A549 (cell line): ENCODE measurements around the gene COL7A1. TPM values are rescaled to one million over a fixed set of nuclear protein-coding genes. Genes with fewer than 3 reads are reported as not detected.

Experiments used
- ATAC-seq, 2 experiments: fragments of 200-7000 bp in 1 of 2; fragments of >200 bp in 1 of 2; cut with Nextera tagmentation in 1 of 2; cut with Tn5 transposase in 1 of 2; 3 replicates each; pipeline versions ENCODE4 v1.8.0 to v1.9.1; 2018 to 2020; ENCODE audit warnings: mild to moderate bottlenecking in 1 of 2, moderate library complexity in 1 of 2
- CTCF ChIA-PET: fragments of 300-600 bp; sonication (Branson Sonifier 250); formaldehyde crosslinking; extraction: SDS; loops from one replicate; lab custom pipeline; 2021; ENCODE audit warnings: antibody characterized with exemption, inconsistent platforms; lab: Yijun Ruan, JAX
- POLR2A ChIA-PET: fragments of 350-600 bp; formaldehyde crosslinking; extraction: SDS; loops from one replicate; lab custom pipeline; 2021; ENCODE audit warnings: antibody characterized with exemption, inconsistent platforms; lab: Yijun Ruan, JAX
- DNase-seq, 2 experiments: peaks; one replicate each; pipeline versions ENCODE4 v3.0.0 to v3.0.0-alpha.2; 2011 to 2016; ENCODE audit warnings: low read depth in 1 of 2, low spot score in 1 of 2
- FAIRE-seq: peaks from 2 replicates; lab custom pipeline; 2011; peaks lifted over from hg19 to GRCh38; lab: Jason Lieb, UNC
- H3K27ac ChIP-seq, 2 experiments: fragments of >200 bp; sonication (Bioruptor Twin); formaldehyde crosslinking; 3 replicates each; pipeline ENCODE4 v1.5.1; 2016 to 2017
- H3K4me1 ChIP-seq: fragments of >200 bp; sonication (Bioruptor Twin); formaldehyde crosslinking; 3 replicates; pipeline ENCODE4 v1.6.1; 2016
- H3K4me2 ChIP-seq: fragments of >200 bp; sonication (Bioruptor Twin); formaldehyde crosslinking; 3 replicates; pipeline ENCODE4 v1.6.1; 2016
- H3K4me3 ChIP-seq: fragments of >200 bp; sonication (Bioruptor Twin); formaldehyde crosslinking; 3 replicates; pipeline ENCODE4 v1.5.1; 2016
- H3K9me3 ChIP-seq: fragments of >200 bp; sonication (Bioruptor Twin); formaldehyde crosslinking; 3 replicates; pipeline ENCODE4 v1.6.1; 2016
- ATOH8 ChIP-seq: fragments of 250-450 bp; sonication (Bioruptor Pico); IDR thresholded peaks from 2 replicates; pipeline ENCODE4 v1.5.0; 2020; ENCODE audit warnings: low read depth, mild to moderate bottlenecking, moderate library complexity
- CBX2 ChIP-seq: fragments of 200-600 bp; sonication (generic); IDR thresholded peaks from 2 replicates; pipeline ENCODE4 v1.6.1; 2016; ENCODE audit warnings: low read depth, mild to moderate bottlenecking, borderline replicate concordance
- CHD2 ChIP-seq: fragments of 150-350 bp; IDR thresholded peaks from 2 replicates; pipeline ENCODE4 v1.6.1; 2014; ENCODE audit warnings: low read length; ENCODE audit not compliant: partially characterized antibody
- E2F6 ChIP-seq: IDR thresholded peaks from 2 replicates; pipeline ENCODE4 v1.6.1; 2012; ENCODE audit warnings: low read depth, borderline replicate concordance
- EHF ChIP-seq: fragments of 250-450 bp; sonication (Bioruptor Pico); IDR thresholded peaks from 2 replicates; pipeline ENCODE4 v1.5.0; 2020; ENCODE audit warnings: mild to moderate bottlenecking
- EHMT2 ChIP-seq: fragments of 200-600 bp; sonication (generic); IDR thresholded peaks from 2 replicates; pipeline ENCODE4 v1.6.1; 2016; ENCODE audit warnings: antibody characterized with exemption, low read depth, mild to moderate bottlenecking, moderate library complexity
- FOSB ChIP-seq: fragments of 250-450 bp; sonication (Bioruptor Pico); IDR thresholded peaks from 2 replicates; pipeline ENCODE4 v1.5.0; 2020; ENCODE audit warnings: mild to moderate bottlenecking, moderate library complexity
- FOSL2 ChIP-seq, 2 experiments: fragments of 450-650 bp in 1 of 2; fragments of >200 bp in 1 of 2; sonication (Bioruptor Twin) in 1 of 2; formaldehyde crosslinking; IDR thresholded peaks; 2 replicates each; pipeline versions ENCODE4 v1.5.0 to v1.6.1; 2016 to 2020; ENCODE audit warnings: mild to moderate bottlenecking in 1 of 2, moderate library complexity in 1 of 2
- FOXS1 ChIP-seq: fragments of 250-450 bp; sonication (Bioruptor Pico); IDR thresholded peaks from 2 replicates; pipeline ENCODE4 v1.5.0; 2020; ENCODE audit warnings: mild to moderate bottlenecking, moderate library complexity
- HDAC2 ChIP-seq: fragments of 200-600 bp; sonication (generic); IDR thresholded peaks from 2 replicates; pipeline ENCODE4 v1.6.1; 2016
- HES2 ChIP-seq: fragments of >200 bp; sonication (Bioruptor Twin); formaldehyde crosslinking; IDR thresholded peaks from 2 replicates; pipeline ENCODE4 v1.6.1; 2016
- HEYL ChIP-seq: fragments of 250-450 bp; sonication (Bioruptor Pico); IDR thresholded peaks from 2 replicates; pipeline ENCODE4 v1.8.0; 2021; ENCODE audit warnings: mild to moderate bottlenecking, moderate library complexity
- HMGXB4 ChIP-seq: fragments of 250-450 bp; sonication (Bioruptor Pico); IDR thresholded peaks from 2 replicates; pipeline ENCODE4 v1.5.0; 2021; ENCODE audit warnings: mild to moderate bottlenecking, moderate library complexity, borderline replicate concordance
- HOXB5 ChIP-seq: fragments of 250-450 bp; sonication (Bioruptor Pico); IDR thresholded peaks from 2 replicates; pipeline ENCODE4 v1.5.0; 2020; ENCODE audit warnings: mild to moderate bottlenecking, moderate library complexity
- JUN ChIP-seq, 2 experiments: fragments of >200 bp; sonication (Bioruptor Twin); formaldehyde crosslinking; IDR thresholded peaks; 2 replicates in 1 of 2; 3 replicates in 1 of 2; pipeline ENCODE4 v1.6.1; 2016 to 2017
- JUNB ChIP-seq: fragments of >200 bp; sonication (Bioruptor Twin); formaldehyde crosslinking; IDR thresholded peaks from 2 replicates; pipeline ENCODE4 v1.6.1; 2016
- KDM5A ChIP-seq: fragments of 200-600 bp; sonication (generic); IDR thresholded peaks from 2 replicates; pipeline ENCODE4 v1.6.1; 2016; ENCODE audit warnings: antibody characterized with exemption, mild to moderate bottlenecking
- MAZ ChIP-seq: fragments of 150-350 bp; IDR thresholded peaks from 2 replicates; pipeline ENCODE4 v1.6.1; 2014; ENCODE audit warnings: antibody characterized with exemption, low read depth, low read length, borderline replicate concordance
- PHF8 ChIP-seq: fragments of 200-600 bp; sonication (generic); IDR thresholded peaks from 2 replicates; pipeline ENCODE4 v1.6.1; 2016; ENCODE audit warnings: low read depth, mild to moderate bottlenecking, antibody characterized with exemption, moderate library complexity, borderline replicate concordance
- RFX5 ChIP-seq: fragments of 450-650 bp; IDR thresholded peaks from 2 replicates; pipeline ENCODE4 v1.7.1; 2014; ENCODE audit warnings: antibody characterized with exemption, mild to moderate bottlenecking, moderate library complexity
- SMC3 ChIP-seq: fragments of >200 bp; sonication (Bioruptor Twin); formaldehyde crosslinking; IDR thresholded peaks from 3 replicates; pipeline ENCODE4 v1.6.1; 2018; ENCODE audit warnings: inconsistent platforms
- TFCP2L1 ChIP-seq: fragments of 250-450 bp; sonication (Bioruptor Pico); IDR thresholded peaks from 2 replicates; pipeline ENCODE4 v1.5.0; 2021; ENCODE audit warnings: mild to moderate bottlenecking
- ZNF302 ChIP-seq: fragments of 250-450 bp; sonication (Bioruptor Pico); IDR thresholded peaks from 2 replicates; pipeline ENCODE4 v1.9.0; 2021; ENCODE audit warnings: inconsistent platforms, mild to moderate bottlenecking, moderate library complexity
- ZSCAN20 ChIP-seq: fragments of 250-450 bp; sonication (Bioruptor Pico); IDR thresholded peaks from 2 replicates; pipeline ENCODE4 v1.8.0; 2022; ENCODE audit warnings: mild to moderate bottlenecking, moderate library complexity
- WGBS: methylation state at CpG from one replicate; pipeline ENCODE4 v1.1.6; 2017; ENCODE audit errors: missing lambda C conversion rate; 5-methylcytosine and 5-hydroxymethylcytosine counted together
- polyA plus RNA-seq, 4 experiments: library from polyadenylated mRNA; depleted of rRNA in 3 of 4; stranded (reverse); fragments of >200 nt; fragmentation: RNase III in 1 of 4; extraction: RNeasy Plus Mini Kit Qiagen cat#74134 plus additional on column Dnase treatment in 1 of 4; gene quantifications; 2 replicates in 3 of 4; 3 replicates in 1 of 4; pipeline ENCODE4 v1.2.3, GENCODE V29; 2011 to 2017
- TF ChIP-seq, protein P1 (sequence below): fragments of 150-350 bp; IDR thresholded peaks from 2 replicates; pipeline ENCODE4 v1.6.1; 2014; ENCODE audit warnings: low read depth, mild to moderate bottlenecking, low read length
- TF ChIP-seq, protein P2 (sequence below): IDR thresholded peaks from 2 replicates; pipeline ENCODE4 v1.6.1; 2012
- TF ChIP-seq, protein P3 (sequence below): IDR thresholded peaks from 2 replicates; pipeline ENCODE4 v1.6.1; 2012
- TF ChIP-seq, protein P4 (sequence below): fragments of >200 bp; sonication (Bioruptor Twin); formaldehyde crosslinking; IDR thresholded peaks from 3 replicates; pipeline ENCODE4 v1.6.1; 2016

COL7A1 gene
- polyA plus RNA-seq, 2 of the 4 experiments (the other 2 are of a cell fraction) = 36.5 to 240 TPM

DNA sequence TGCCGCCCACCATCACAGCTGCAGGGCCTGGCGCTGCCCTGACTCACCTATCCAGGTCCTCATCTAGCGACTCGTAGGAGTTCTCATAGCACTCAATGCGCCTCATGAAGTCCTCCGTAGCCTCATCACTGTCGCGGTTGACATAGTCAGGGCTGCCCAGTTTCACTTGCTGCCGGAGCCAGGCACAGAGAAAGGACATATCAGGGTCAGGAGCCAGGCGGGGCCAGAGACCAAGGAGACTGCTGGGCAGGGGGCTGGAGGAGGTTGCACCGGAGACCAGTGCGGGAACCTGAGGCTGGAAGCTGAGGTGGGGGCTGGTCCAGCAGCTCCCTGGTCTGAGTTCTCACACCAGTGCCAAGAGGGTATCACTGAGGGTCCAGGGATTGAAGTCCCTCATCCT lies 56.7 kb downstream of the COL7A1 start:
- Histone ChIP-seq H3K4me2 (no peak overlapping the region), H3K4me1 (no peaks in the 10 kb centered on the region)
- FAIRE-seq = no peak
- no peak for TF ChIP-seq CBX2
- TF ChIP-seq E2F6 = no peak
- no peak for TF ChIP-seq HES2
- TF ChIP-seq, protein P1, sequence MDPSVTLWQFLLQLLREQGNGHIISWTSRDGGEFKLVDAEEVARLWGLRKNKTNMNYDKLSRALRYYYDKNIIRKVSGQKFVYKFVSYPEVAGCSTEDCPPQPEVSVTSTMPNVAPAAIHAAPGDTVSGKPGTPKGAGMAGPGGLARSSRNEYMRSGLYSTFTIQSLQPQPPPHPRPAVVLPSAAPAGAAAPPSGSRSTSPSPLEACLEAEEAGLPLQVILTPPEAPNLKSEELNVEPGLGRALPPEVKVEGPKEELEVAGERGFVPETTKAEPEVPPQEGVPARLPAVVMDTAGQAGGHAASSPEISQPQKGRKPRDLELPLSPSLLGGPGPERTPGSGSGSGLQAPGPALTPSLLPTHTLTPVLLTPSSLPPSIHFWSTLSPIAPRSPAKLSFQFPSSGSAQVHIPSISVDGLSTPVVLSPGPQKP = no peak
- TF ChIP-seq HOXB5 (CRISPR knock-in tag) = no peak
- no peak for TF ChIP-seq JUNB
- TF ChIP-seq HMGXB4 = no peak
- TF ChIP-seq, protein P2, sequence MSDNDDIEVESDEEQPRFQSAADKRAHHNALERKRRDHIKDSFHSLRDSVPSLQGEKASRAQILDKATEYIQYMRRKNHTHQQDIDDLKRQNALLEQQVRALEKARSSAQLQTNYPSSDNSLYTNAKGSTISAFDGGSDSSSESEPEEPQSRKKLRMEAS = no peak
- no peak for TF ChIP-seq SMC3
- no peak for TF ChIP-seq KDM5A
- no peak for TF ChIP-seq FOXS1 (CRISPR knock-in tag)
- TF ChIP-seq EHMT2 = no peak
- TF ChIP-seq RFX5 = no peak
- TF ChIP-seq PHF8 = no peak
- no peak for TF ChIP-seq ATOH8 (CRISPR knock-in tag)
- no peak for TF ChIP-seq TFCP2L1 (CRISPR knock-in tag)
- TF ChIP-seq, all 56 proteins: peak for 0
- Histone ChIP-seq H3K9me3 (no peaks in the 10 kb centered on the region), H3K27ac (no peak overlapping the region), H3K4me3 (no peak overlapping the region)
- WGBS = 96% methylated on average over 8 of the region's 12 CpGs
- ChIA-PET CTCF (interaction anchor here (0.6 kb wide), 1 partner anchor 97 kb away, joined by 3 read pairs; the partner anchor contains the start of gene SLC26A6), POLR2A (no interaction called here)
- ATAC-seq (no peak), DNase-seq (no peak)

- POLR2A ChIA-PET = no interaction called here
- no peaks in the 10 kb centered on the region for H3K4me1 ChIP-seq
- H3K27ac ChIP-seq = no peak overlapping the region
- H3K9me3 ChIP-seq = no peaks in the 10 kb centered on the region
- no peak overlapping the region for H3K4me3 ChIP-seq
- FAIRE-seq (no peak), ATAC-seq (peak; percentile 32 to 48; a peak in 4 of 6 replicates), DNase-seq (no peak)
- WGBS = 85% methylated on average over 4 of the region's 5 CpGs
- no peak overlapping the region for H3K4me2 ChIP-seq
- CTCF ChIA-PET = interaction anchor here (0.9 to 2.0 kb wide), 6 partner anchors 12 to 263 kb away, joined by 3 to 6 read pairs (median 4); partner anchors contain the start of gene PFKFB4
- TF ChIP-seq HEYL (CRISPR knock-in tag) (no peak), MAZ (no peak), FOSB (no peak), HDAC2 (no peak), E2F6 (no peak), EHF (CRISPR knock-in tag) (no peak), HMGXB4 (no peak), JUN (IDR thresholded peaks at IDR 0.05) (no peak), CHD2 (no peak), ZNF302 (CRISPR knock-in tag) (no peak), FOSL2 (IDR thresholded peaks at IDR 0.05) (no peak), FOSL2 (CRISPR knock-in tag; IDR thresholded peaks at IDR 0.05) (no peak), ZSCAN20 (no peak)
- TF ChIP-seq, protein P3, sequence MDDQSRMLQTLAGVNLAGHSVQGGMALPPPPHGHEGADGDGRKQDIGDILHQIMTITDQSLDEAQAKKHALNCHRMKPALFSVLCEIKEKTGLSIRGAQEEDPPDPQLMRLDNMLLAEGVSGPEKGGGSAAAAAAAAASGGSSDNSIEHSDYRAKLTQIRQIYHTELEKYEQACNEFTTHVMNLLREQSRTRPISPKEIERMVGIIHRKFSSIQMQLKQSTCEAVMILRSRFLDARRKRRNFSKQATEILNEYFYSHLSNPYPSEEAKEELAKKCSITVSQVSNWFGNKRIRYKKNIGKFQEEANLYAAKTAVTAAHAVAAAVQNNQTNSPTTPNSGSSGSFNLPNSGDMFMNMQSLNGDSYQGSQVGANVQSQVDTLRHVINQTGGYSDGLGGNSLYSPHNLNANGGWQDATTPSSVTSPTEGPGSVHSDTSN = no peak
- TF ChIP-seq, protein P4, sequence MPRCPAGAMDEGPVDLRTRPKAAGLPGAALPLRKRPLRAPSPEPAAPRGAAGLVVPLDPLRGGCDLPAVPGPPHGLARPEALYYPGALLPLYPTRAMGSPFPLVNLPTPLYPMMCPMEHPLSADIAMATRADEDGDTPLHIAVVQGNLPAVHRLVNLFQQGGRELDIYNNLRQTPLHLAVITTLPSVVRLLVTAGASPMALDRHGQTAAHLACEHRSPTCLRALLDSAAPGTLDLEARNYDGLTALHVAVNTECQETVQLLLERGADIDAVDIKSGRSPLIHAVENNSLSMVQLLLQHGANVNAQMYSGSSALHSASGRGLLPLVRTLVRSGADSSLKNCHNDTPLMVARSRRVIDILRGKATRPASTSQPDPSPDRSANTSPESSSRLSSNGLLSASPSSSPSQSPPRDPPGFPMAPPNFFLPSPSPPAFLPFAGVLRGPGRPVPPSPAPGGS = no peak
Measured at GRCh38 chr3:48536785-48537184, 58.3 kb downstream of the COL7A1 start.
